Fibroblast of lung (primary cell): ENCODE results near the gene COG2.

Source experiments
- CTCF ChIP-seq, 2 donors: IDR thresholded peaks in 1 of 2; conservative IDR thresholded peaks in 1 of 2; 1 replicate in 1 of 2; 2 replicates in 1 of 2; pipeline ENCODE4 v1.5.1; 2011 to 2012; ENCODE audit warnings: low read length in 2 of 2, control low read depth in 1 of 2, inconsistent platforms in 1 of 2, low read depth in 1 of 2, mild to moderate bottlenecking in 1 of 2
- EZH2 ChIP-seq: IDR thresholded peaks from 2 replicates; pipeline ENCODE4 v1.5.1; 2012; ENCODE audit warnings: low read length, control low read depth, mild to moderate bottlenecking; ENCODE audit errors: missing control alignments

GRCh38 chr1:230690101-230690500 is 47.8 kb downstream of the COG2 start:
- TF ChIP-seq CTCF (conservative IDR thresholded peaks at IDR 0.05 in 1 of 2, IDR thresholded peaks at IDR 0.05 in 1 of 2; ENCODE audit: low read depth in 1 of 2, low read length in 2 of 2) = no peak
- no peak for TF ChIP-seq EZH2
